Measurements from ENCODE around the gene DHX36.

DNA sequence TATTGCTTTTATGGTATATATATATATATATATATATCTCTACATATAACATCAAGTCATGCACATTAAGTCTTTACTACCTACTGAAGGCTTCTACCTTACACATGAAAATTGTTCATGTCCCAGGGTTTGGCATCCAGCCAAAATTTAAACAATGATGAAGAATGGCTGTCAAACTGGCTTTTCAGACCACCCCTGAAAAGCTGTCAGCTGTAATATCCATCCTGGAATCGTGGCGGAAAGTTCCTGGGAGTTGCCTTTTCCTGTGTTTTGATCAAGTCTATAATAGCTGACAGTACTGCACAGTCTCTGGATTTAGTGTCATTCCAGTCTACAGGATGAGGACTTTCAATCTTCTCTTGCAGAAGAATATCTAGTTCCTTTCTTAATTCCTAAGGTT lies 48.3 kb downstream of the DHX36 start:
- TF ChIP-seq SP1 (IDR thresholded peaks at IDR 0.05) (no peak), SUZ12 (IDR thresholded peaks at IDR 0.05) (no peak), FOXM1 (IDR thresholded peaks at IDR 0.05; ENCODE audit: borderline replicate concordance) (no peak), BHLHE40 (IDR thresholded peaks at IDR 0.05; ENCODE audit: borderline replicate concordance) (no peak), ARNT (IDR thresholded peaks at IDR 0.05) (no peak), NFRKB (IDR thresholded peaks at IDR 0.05) (no peak), L3MBTL2 (conservative IDR thresholded peaks at IDR 0.05) (no peak), TARDBP (IDR thresholded peaks at IDR 0.05) (no peak), FOXK2 (IDR thresholded peaks at IDR 0.05) (no peak), FOXA1 (IDR thresholded peaks at IDR 0.05) (no peak), CTBP1 (IDR thresholded peaks at IDR 0.05; ENCODE audit: borderline replicate concordance) (no peak)
- TF ChIP-seq, protein P1, sequence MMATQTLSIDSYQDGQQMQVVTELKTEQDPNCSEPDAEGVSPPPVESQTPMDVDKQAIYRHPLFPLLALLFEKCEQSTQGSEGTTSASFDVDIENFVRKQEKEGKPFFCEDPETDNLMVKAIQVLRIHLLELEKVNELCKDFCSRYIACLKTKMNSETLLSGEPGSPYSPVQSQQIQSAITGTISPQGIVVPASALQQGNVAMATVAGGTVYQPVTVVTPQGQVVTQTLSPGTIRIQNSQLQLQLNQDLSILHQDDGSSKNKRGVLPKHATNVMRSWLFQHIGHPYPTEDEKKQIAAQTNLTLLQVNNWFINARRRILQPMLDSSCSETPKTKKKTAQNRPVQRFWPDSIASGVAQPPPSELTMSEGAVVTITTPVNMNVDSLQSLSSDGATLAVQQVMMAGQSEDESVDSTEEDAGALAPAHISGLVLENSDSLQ (IDR thresholded peaks at IDR 0.05), result no peak

Data from HEK293T (cell line).